RWPE2 (cell line): ENCODE measurements around the gene PON2.

Source experiments
- ATAC-seq: fragments of 200-7000 bp; cut with Tn5 transposase; 3 replicates; pipeline ENCODE4 v1.9.1; 2021; ENCODE audit warnings: low read depth
- DNase-seq: peaks from one replicate; pipeline ENCODE4 v3.0.0-alpha.2; 2020; ENCODE audit warnings: low spot score
- H3K27ac ChIP-seq: fragments of 450-650 bp; 2 replicates; pipeline ENCODE4 v1.5.1; 2017; ENCODE audit warnings: mild to moderate bottlenecking; ENCODE audit not compliant: poor library complexity, severe bottlenecking
- H3K27me3 ChIP-seq: fragments of 250-450 bp; sonication (Bioruptor Pico); 2 replicates; pipeline ENCODE4 v1.5.1; 2021; ENCODE audit warnings: mild to moderate bottlenecking, moderate library complexity; ENCODE audit not compliant: insufficient read depth, poor library complexity, severe bottlenecking
- H3K36me3 ChIP-seq: fragments of 250-450 bp; sonication (Bioruptor Pico); 2 replicates; pipeline ENCODE4 v1.5.1; 2020; ENCODE audit warnings: low read depth, mild to moderate bottlenecking, moderate library complexity
- H3K4me1 ChIP-seq: fragments of 250-450 bp; sonication (Bioruptor Pico); 2 replicates; pipeline ENCODE4 v1.5.1; 2021; ENCODE audit warnings: mild to moderate bottlenecking, moderate library complexity; ENCODE audit not compliant: insufficient read depth, poor library complexity, severe bottlenecking
- H3K4me3 ChIP-seq: fragments of 250-450 bp; sonication (Bioruptor Pico); 2 replicates; pipeline ENCODE4 v1.5.1; 2021; ENCODE audit warnings: mild to moderate bottlenecking, moderate library complexity; ENCODE audit not compliant: severe bottlenecking
- H3K9me3 ChIP-seq: fragments of 250-450 bp; sonication (Bioruptor Pico); 2 replicates; pipeline ENCODE4 v1.5.1; 2021; ENCODE audit warnings: mild to moderate bottlenecking, moderate library complexity; ENCODE audit not compliant: severe bottlenecking
- TF ChIP-seq, protein P1 (sequence below): fragments of 450-650 bp; IDR thresholded peaks from one replicate; pipeline ENCODE4 v1.5.1; 2017; ENCODE audit warnings: mild to moderate bottlenecking, moderate library complexity; ENCODE audit not compliant: poor library complexity, severe bottlenecking

PON2 gene

DNA sequence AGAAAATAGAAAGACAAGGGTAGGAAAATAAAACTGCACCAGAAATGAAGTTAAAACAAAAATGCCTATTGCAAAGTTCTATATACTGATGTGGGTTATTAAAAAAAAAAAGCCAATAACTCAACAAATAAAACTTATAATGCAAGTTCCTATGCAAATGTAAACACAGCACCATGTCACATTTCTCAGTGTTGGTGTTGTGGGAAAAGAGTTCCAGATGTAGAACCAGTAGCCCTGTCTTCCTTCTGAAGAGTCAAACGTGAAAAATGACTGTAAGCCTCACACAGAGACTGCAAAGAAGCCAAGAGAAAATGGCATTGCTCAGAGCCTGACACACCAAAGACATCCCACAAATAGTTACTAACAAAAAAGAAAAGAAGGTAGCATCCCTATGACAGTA, 10.1 kb downstream of the PON2 start:
- ATAC-seq: no peak
- no peak for DNase-seq
- Histone ChIP-seq H3K27me3 (no peaks in the 10 kb centered on the region), H3K4me3 (no peak overlapping the region), H3K27ac (no peak overlapping the region), H3K4me1 (no peaks in the 10 kb centered on the region), H3K36me3 (0 out of 2 replicates have a peak, but pooled peaks cover 4% of the 10 kb centered on the region), H3K9me3 (peaks cover 2% of the 10 kb centered on the region)
- TF ChIP-seq, protein P1, sequence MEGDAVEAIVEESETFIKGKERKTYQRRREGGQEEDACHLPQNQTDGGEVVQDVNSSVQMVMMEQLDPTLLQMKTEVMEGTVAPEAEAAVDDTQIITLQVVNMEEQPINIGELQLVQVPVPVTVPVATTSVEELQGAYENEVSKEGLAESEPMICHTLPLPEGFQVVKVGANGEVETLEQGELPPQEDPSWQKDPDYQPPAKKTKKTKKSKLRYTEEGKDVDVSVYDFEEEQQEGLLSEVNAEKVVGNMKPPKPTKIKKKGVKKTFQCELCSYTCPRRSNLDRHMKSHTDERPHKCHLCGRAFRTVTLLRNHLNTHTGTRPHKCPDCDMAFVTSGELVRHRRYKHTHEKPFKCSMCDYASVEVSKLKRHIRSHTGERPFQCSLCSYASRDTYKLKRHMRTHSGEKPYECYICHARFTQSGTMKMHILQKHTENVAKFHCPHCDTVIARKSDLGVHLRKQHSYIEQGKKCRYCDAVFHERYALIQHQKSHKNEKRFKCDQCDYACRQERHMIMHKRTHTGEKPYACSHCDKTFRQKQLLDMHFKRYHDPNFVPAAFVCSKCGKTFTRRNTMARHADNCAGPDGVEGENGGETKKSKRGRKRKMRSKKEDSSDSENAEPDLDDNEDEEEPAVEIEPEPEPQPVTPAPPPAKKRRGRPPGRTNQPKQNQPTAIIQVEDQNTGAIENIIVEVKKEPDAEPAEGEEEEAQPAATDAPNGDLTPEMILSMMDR: no peak

DNA sequence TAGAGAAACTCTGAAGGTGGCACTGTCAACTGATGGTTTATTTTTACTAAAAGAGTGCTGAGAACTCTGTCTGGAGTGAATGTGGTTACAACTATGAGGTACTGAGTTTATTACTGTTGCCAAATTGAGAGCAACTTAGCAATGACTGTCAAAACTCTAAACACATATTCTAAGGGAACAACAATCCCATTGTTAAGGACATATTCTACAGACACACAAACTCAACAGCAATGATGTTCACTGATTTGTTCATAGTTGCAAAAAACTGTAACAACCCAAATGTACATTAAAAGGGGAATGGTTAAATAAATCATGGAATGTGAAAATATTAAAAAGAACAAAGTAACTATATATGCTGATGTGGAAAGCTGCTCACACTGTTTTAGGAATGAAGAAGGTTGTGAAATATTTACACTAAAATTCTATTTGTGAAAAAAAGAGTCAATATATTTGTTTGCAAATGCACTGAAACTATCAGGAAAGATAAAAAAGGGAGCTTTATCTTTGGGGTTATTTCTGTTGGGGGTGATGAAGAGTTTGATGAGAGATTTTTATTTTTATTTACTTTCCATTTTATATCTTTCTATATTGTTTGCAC, 12.9 kb downstream of the PON2 start:
- no peak overlapping the region for H3K4me3 ChIP-seq
- DNase-seq (no peak), ATAC-seq (no peak)
- H3K4me1 ChIP-seq: no peaks in the 10 kb centered on the region
- H3K36me3 ChIP-seq: 0 out of 2 replicates have a peak, but pooled peaks cover 4% of the 10 kb centered on the region
- TF ChIP-seq, protein P1: no peak
- peaks cover 2% of the 10 kb centered on the region for H3K9me3 ChIP-seq
- H3K27ac ChIP-seq: no peak overlapping the region
- no peaks in the 10 kb centered on the region for H3K27me3 ChIP-seq

DNA sequence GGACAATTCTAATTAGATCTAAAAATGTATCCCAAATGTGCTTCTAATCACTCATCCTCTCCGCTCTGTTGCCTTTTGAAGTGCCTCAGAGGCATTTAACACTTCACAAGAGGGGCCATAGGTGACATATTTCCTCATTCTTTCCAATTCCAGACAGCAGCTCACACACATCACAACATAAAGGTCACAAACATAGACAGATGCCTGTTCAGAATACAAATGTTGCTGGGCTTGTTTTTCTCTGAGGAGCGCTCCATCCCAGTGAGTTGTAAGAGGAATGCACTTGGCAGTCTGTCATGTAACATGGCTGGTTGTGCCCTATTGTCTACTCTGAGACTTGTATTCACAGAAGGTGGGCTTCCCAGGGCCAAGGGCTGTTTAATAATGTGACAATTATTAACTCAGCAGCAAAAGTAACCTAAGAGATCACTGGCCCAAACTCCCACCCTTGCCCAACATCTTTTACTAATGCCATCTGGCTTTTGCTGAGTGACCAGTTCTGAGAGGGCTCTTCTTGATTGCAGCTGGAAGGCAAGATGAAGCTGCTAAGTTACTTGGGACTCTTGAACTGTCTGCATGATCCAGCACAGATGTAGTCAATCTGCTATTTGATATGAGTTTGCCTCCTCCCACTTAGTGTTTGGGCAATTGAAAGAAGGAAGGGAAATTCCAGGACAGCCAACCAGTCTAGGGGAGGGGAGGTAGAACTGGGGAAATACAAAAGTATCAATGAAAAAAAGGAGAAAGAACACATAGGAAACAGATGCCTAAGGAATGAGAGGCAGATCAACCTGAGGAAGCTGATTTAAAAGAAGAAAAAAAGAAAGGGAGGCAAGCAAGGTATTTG, 13.6 kb downstream of the PON2 start:
- Histone ChIP-seq H3K9me3 (no peaks in the 10 kb centered on the region), H3K4me1 (no peaks in the 10 kb centered on the region), H3K27me3 (no peaks in the 10 kb centered on the region), H3K4me3 (no peak overlapping the region), H3K36me3 (0 out of 2 replicates have a peak, but pooled peaks cover 4% of the 10 kb centered on the region), H3K27ac (no peak overlapping the region)
- TF ChIP-seq, protein P1: no peak
- DNase-seq: no peak
- no peak for ATAC-seq

DNA sequence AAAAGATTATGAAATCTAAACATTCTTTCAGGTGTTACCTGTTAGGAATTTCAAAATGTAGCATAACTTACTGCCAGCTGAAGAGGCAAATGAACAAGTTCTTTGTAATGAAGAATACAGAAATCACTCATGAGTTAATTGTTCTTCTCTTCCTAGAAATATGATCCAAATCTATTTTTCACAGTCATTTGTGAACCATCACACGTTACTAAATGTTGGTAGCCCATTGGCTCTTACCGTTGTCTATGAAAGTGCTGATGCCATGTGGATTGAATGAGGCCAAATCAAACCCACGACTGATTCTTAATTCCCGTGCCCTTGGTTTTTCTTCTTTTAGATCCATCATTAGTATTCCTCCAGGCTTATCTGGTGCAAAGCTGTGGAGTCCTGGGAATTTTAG, 22.8 kb downstream of the PON2 start:
- TF ChIP-seq, protein P1: no peak
- Histone ChIP-seq H3K4me1 (no peaks in the 10 kb centered on the region), H3K36me3 (peaks cover 38% of the 10 kb centered on the region), H3K4me3 (no peak overlapping the region), H3K27ac (no peak overlapping the region), H3K9me3 (no peaks in the 10 kb centered on the region), H3K27me3 (no peaks in the 10 kb centered on the region)
- DNase-seq (no peak), ATAC-seq (no peak)

DNA sequence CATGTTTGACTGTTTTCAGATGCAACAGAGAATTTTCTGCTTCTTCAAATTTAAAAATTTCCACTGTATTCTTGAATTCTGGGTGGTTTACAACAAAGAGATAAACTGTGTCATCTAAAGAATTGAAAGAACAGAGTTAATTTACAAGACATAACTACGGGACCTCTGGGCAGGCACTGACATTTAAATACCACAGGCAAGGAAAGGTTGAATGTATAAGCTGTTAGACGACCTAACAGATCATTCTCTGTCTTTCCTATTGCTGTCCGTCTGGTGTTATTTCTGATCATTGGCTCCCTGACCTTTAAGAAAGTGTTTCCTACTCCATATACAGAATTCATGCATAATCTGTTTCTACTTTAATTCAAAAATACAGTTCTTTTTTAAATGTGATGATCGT, 23.2 kb downstream of the PON2 start:
- DNase-seq: no peak
- Histone ChIP-seq H3K27ac (no peak overlapping the region), H3K9me3 (no peaks in the 10 kb centered on the region), H3K27me3 (no peaks in the 10 kb centered on the region), H3K4me1 (no peaks in the 10 kb centered on the region), H3K4me3 (no peak overlapping the region), H3K36me3 (peaks cover 40% of the 10 kb centered on the region)
- TF ChIP-seq, protein P1: no peak
- ATAC-seq: no peak
